ENCODE data around the gene ZNF787.
A peak's percentile ranks its signal among the peaks of the same experiment; 100 is the strongest.
"Not testable (repeated sequence)": the region's sequence is repeated elsewhere in the genome, so short reads cannot be mapped to it uniquely, and the experiment has no call there.

The ZNF787 gene

GRCh38 chr19:56121180-56122167, at the start of gene ZNF787:
Gene ZNF787 (minus strand): TSS chr19:56121295. CDS start chr19:56103217, 18,078 bp downstream.
- peak; percentile 99 for DNase-seq

- DNase-seq = no peak
Measured at GRCh38 chr19:56170261-56170660, 49.2 kb upstream of the ZNF787 start.

GRCh38 chr19:56167064-56167578, 46.0 kb upstream of the ZNF787 start:
- DNase-seq = no peak

GRCh38 chr19:56163097-56163496, 42.0 kb upstream of the ZNF787 start:
- DNase-seq = no peak

- DNase-seq = no peak
Measured at GRCh38 chr19:56162258-56162657, 41.2 kb upstream of the ZNF787 start.

- DNase-seq = no peak
Measured at GRCh38 chr19:56161534-56161933, 40.4 kb upstream of the ZNF787 start.

GRCh38 chr19:56159622-56160271, 38.7 kb upstream of the ZNF787 start:
- no peak for DNase-seq

GRCh38 chr19:56159009-56159559, 38.0 kb upstream of the ZNF787 start:
- DNase-seq = no peak

GRCh38 chr19:56158170-56158757, 37.2 kb upstream of the ZNF787 start:
- DNase-seq = no peak

- DNase-seq = no peak
Measured at GRCh38 chr19:56156768-56157167, 35.7 kb upstream of the ZNF787 start.

- no peak for DNase-seq
Measured at GRCh38 chr19:56155124-56155687, 34.1 kb upstream of the ZNF787 start.

- DNase-seq = no peak
Measured at GRCh38 chr19:56153507-56153906, 32.4 kb upstream of the ZNF787 start.

- DNase-seq = no peak
Measured at GRCh38 chr19:56152644-56153043, 31.5 kb upstream of the ZNF787 start.

- no peak for DNase-seq
Measured at GRCh38 chr19:56150358-56150757, 29.3 kb upstream of the ZNF787 start.

- DNase-seq = no peak
Measured at GRCh38 chr19:56149656-56150038, 28.6 kb upstream of the ZNF787 start.

- DNase-seq = not testable (repeated sequence)
Measured at GRCh38 chr19:56148955-56149655, 28.0 kb upstream of the ZNF787 start.

GRCh38 chr19:56148096-56148495, 27.0 kb upstream of the ZNF787 start:
- no peak for DNase-seq

- DNase-seq = no peak
Measured at GRCh38 chr19:56147307-56147706, 26.2 kb upstream of the ZNF787 start.

GRCh38 chr19:56146904-56147303, 25.8 kb upstream of the ZNF787 start:
- no peak for DNase-seq

- DNase-seq = no peak
Measured at GRCh38 chr19:56145698-56146097, 24.6 kb upstream of the ZNF787 start.

- no peak for DNase-seq
Measured at GRCh38 chr19:56144831-56145230, 23.7 kb upstream of the ZNF787 start.

- no peak for DNase-seq
Measured at GRCh38 chr19:56144376-56144775, 23.3 kb upstream of the ZNF787 start.
